IMR-90 (cell line): ENCODE measurements around the gene TPPP3. TPM values are rescaled to one million over a fixed set of nuclear protein-coding genes. Genes with fewer than 3 reads are reported as not detected.

Experiments used
- ATAC-seq: fragments of 200-7000 bp; cut with Tn5 transposase; 2 replicates; pipeline ENCODE4 v1.9.1; 2020; ENCODE audit warnings: low read depth, mild to moderate bottlenecking, moderate library complexity
- BruUV-seq: library from RNA; stranded (reverse); fragments of 400-500 nt; replicated peaks from 2 replicates; lab custom pipeline; 2021; lab: Mats Ljungman, UMichigan
- CTCF ChIA-PET: fragments of 300-600 bp; formaldehyde crosslinking; extraction: SDS; loops from one replicate; lab custom pipeline; 2021; ENCODE audit warnings: antibody characterized with exemption; lab: Yijun Ruan, JAX
- POLR2A ChIA-PET: fragments of 300-600 bp; sonication (Branson Sonifier 250); formaldehyde crosslinking; loops from one replicate; lab custom pipeline; 2022; ENCODE audit warnings: antibody characterized with exemption; ENCODE audit not compliant: unreplicated experiment; lab: Charles Lee
- DNase-seq: peaks from one replicate; pipeline ENCODE4 v3.0.0; 2013
- H2AFZ ChIP-seq: replicated peaks from 2 replicates; pipeline ENCODE3; 2013; ENCODE audit warnings: low read length, mild to moderate bottlenecking; ENCODE audit not compliant: poor library complexity
- H2AK5ac ChIP-seq: 2 replicates; pipeline ENCODE4 v1.6.1; 2013; ENCODE audit warnings: low read depth, low read length, inconsistent platforms
- H2AK9ac ChIP-seq: replicated peaks from 2 replicates; pipeline ENCODE3; 2013; ENCODE audit warnings: mild to moderate bottlenecking, low read depth, low read length, moderate library complexity; ENCODE audit not compliant: poor library complexity
- H2BK120ac ChIP-seq: 2 replicates; pipeline ENCODE4 v1.6.1; 2013; ENCODE audit warnings: low read depth, low read length, inconsistent platforms
- H2BK15ac ChIP-seq: 3 replicates; pipeline ENCODE4 v1.6.1; 2013; ENCODE audit warnings: low read depth, low read length, inconsistent platforms
- H2BK20ac ChIP-seq: 2 replicates; pipeline ENCODE4 v1.6.1; 2013; ENCODE audit warnings: low read depth, mild to moderate bottlenecking, inconsistent platforms, low read length, moderate library complexity
- H2BK5ac ChIP-seq: 2 replicates; pipeline ENCODE4 v1.6.1; 2013; ENCODE audit warnings: mild to moderate bottlenecking, low read depth, low read length, inconsistent platforms; ENCODE audit not compliant: poor library complexity, severe bottlenecking
- H3K14ac ChIP-seq: replicated peaks from 2 replicates; pipeline ENCODE4 v1.6.1; 2013; ENCODE audit warnings: low read depth, low read length, inconsistent platforms
- H3K18ac ChIP-seq: 2 replicates; pipeline ENCODE4 v1.6.1; 2013; ENCODE audit warnings: low read depth, low read length, control low read depth
- H3K23ac ChIP-seq: 2 replicates; pipeline ENCODE4 v1.6.1; 2013; ENCODE audit warnings: low read depth, low read length, inconsistent platforms
- H3K27ac ChIP-seq: 2 replicates; pipeline ENCODE4 v1.5.1; 2013; ENCODE audit warnings: mild to moderate bottlenecking, control low read depth, low read length; ENCODE audit not compliant: insufficient read depth
- H3K27me3 ChIP-seq: 2 replicates; pipeline ENCODE4 v1.6.1; 2013; ENCODE audit warnings: low read length; ENCODE audit not compliant: control insufficient read depth, insufficient read depth
- H3K36me3 ChIP-seq: 2 replicates; pipeline ENCODE4 v1.6.1; 2013; ENCODE audit warnings: low read length, mixed read lengths; ENCODE audit not compliant: control insufficient read depth, insufficient read depth
- H3K4ac ChIP-seq: 2 replicates; pipeline ENCODE4 v1.6.1; 2013; ENCODE audit warnings: low read depth, low read length, inconsistent platforms
- H3K4me1 ChIP-seq: 2 replicates; pipeline ENCODE4 v1.6.1; 2013; ENCODE audit warnings: low read length, mixed read lengths; ENCODE audit not compliant: control insufficient read depth, insufficient read depth
- H3K4me2 ChIP-seq: 2 replicates; pipeline ENCODE4 v1.6.1; 2013; ENCODE audit warnings: low read depth, mild to moderate bottlenecking, control low read depth, low read length, moderate library complexity
- H3K4me3 ChIP-seq: 2 replicates; pipeline ENCODE4 v1.5.1; 2013; ENCODE audit warnings: low read depth, mild to moderate bottlenecking, control low read depth, low read length, moderate library complexity; ENCODE audit not compliant: insufficient read depth
- H3K56ac ChIP-seq: 2 replicates; pipeline ENCODE4 v1.6.1; 2013; ENCODE audit warnings: low read length, inconsistent platforms; ENCODE audit not compliant: insufficient read depth; ENCODE audit errors: extremely low read depth
- H3K79me1 ChIP-seq, 2 experiments: 2 replicates each; pipeline ENCODE4 v1.6.1; 2013; ENCODE audit warnings: low read length in 2 of 2, inconsistent platforms in 1 of 2, low read depth in 1 of 2
- H3K9ac ChIP-seq: 2 replicates; pipeline ENCODE4 v1.6.1; 2013; ENCODE audit warnings: low read depth, low read length, control low read depth
- H3K9me1 ChIP-seq: 2 replicates; pipeline ENCODE4 v1.6.1; 2013; ENCODE audit warnings: low read length, inconsistent platforms; ENCODE audit not compliant: insufficient read depth
- H3K9me3 ChIP-seq: 2 replicates; pipeline ENCODE4 v1.6.1; 2013; ENCODE audit warnings: low read length; ENCODE audit not compliant: control insufficient read depth, insufficient read depth
- H4K20me1 ChIP-seq: 2 replicates; pipeline ENCODE4 v1.6.1; 2013; ENCODE audit warnings: low read length, inconsistent platforms; ENCODE audit not compliant: insufficient read depth
- H4K5ac ChIP-seq: 2 replicates; pipeline ENCODE4 v1.6.1; 2013; ENCODE audit warnings: mild to moderate bottlenecking, low read depth, low read length, control low read depth
- H4K8ac ChIP-seq, 2 experiments: 2 replicates each; pipeline ENCODE4 v1.6.1; 2013; ENCODE audit warnings: low read depth in 2 of 2, low read length in 2 of 2, control low read depth in 1 of 2, inconsistent platforms in 1 of 2
- H4K91ac ChIP-seq: 2 replicates; pipeline ENCODE4 v1.6.1; 2013; ENCODE audit warnings: low read depth, low read length, inconsistent platforms; ENCODE audit not compliant: insufficient read depth
- BHLHE40 ChIP-seq: fragments of 150-350 bp; IDR thresholded peaks from 2 replicates; pipeline ENCODE4 v1.6.1; 2016; ENCODE audit warnings: mild to moderate bottlenecking, low read depth, low read length
- CHD1 ChIP-seq: IDR thresholded peaks from 2 replicates; pipeline ENCODE4 v1.6.1; 2012; ENCODE audit warnings: low read depth, low read length, improper control_type of control experiment
- FOS ChIP-seq: fragments of 150-350 bp; IDR thresholded peaks from 2 replicates; pipeline ENCODE4 v1.6.1; 2016; ENCODE audit warnings: low read depth, low read length
- MAZ ChIP-seq: IDR thresholded peaks from 2 replicates; pipeline ENCODE4 v1.6.1; 2012; ENCODE audit warnings: low read depth, mild to moderate bottlenecking, low read length, improper control_type of control experiment, moderate library complexity, borderline replicate concordance
- RCOR1 ChIP-seq: IDR thresholded peaks from 2 replicates; pipeline ENCODE4 v1.6.1; 2012; ENCODE audit warnings: mild to moderate bottlenecking, low read length, improper control_type of control experiment; ENCODE audit not compliant: insufficient replicate concordance
- RFX5 ChIP-seq: IDR thresholded peaks from 2 replicates; pipeline ENCODE4 v1.8.0; 2012; ENCODE audit warnings: low read depth, mild to moderate bottlenecking, low read length, moderate library complexity
- SMC3 ChIP-seq: fragments of 150-350 bp; IDR thresholded peaks from 2 replicates; pipeline ENCODE4 v1.6.1; 2016; ENCODE audit warnings: low read depth, mild to moderate bottlenecking, antibody characterized with exemption, low read length, moderate library complexity
- WGBS, 2 experiments: methylation state at CpG; one replicate each; pipeline versions ENCODE4 v1.1.5 to v1.1.7; 2013; ENCODE audit warnings: missing lambda C conversion rate in 2 of 2; ENCODE audit not compliant: insufficient read length in 1 of 2; ENCODE audit errors: extremely low coverage in 2 of 2; 5-methylcytosine and 5-hydroxymethylcytosine counted together
- dilution Hi-C: fragments of 300-500 bp; cut with HindIII; formaldehyde crosslinking; loops from one replicate; pipeline ENCODE4 v1.14.3; 2018; ENCODE audit warnings: low sequenced_read_pairs; ENCODE audit not compliant: unreplicated experiment
- in situ Hi-C: fragments of 300-500 bp; cut with MboI; formaldehyde crosslinking; loops from 3 replicates; pipeline ENCODE4 v1.14.3; 2019; ENCODE audit warnings: low sequenced_read_pairs, inconsistent platforms, mixed read lengths
- intact Hi-C: fragments of 100-400 bp; cut with micrococcal nuclease; formaldehyde crosslinking; loops from 2 replicates; pipeline ENCODE4 v1.10.0; 2022
- polyA plus RNA-seq, 3 experiments: library from polyadenylated mRNA; depleted of rRNA; stranded (reverse); fragments of >200 nt; gene quantifications; 2 replicates each; pipeline ENCODE4 v1.2.3, GENCODE V29; 2012; ENCODE audit warnings: low replicate concordance in 1 of 3
- total RNA-seq: library from RNA; depleted of rRNA; stranded (reverse); fragments of >200 nt; gene quantifications from 2 replicates; pipeline ENCODE4 v1.2.3, GENCODE V29; 2012

The TPPP3 gene
- total and polyA plus RNA-seq, 2 of the 4 experiments (the other 2 are of a cell fraction), result 0.54 to 2.4 TPM

- no peak for DNase-seq
- no peak overlapping the region for H2AFZ ChIP-seq
- H4K91ac ChIP-seq, result no peak overlapping the region
- in situ Hi-C loops (no loop called here), dilution Hi-C loops (no loop called here), intact Hi-C loops (loop anchor here (5.0 kb wide), 2 partner anchors 37 to 122 kb away; no protein-coding TSS in a partner anchor)
- no peaks in the 10 kb centered on the region for H3K27me3 ChIP-seq
- no peaks in the 10 kb centered on the region for H3K36me3 ChIP-seq
- no peak overlapping the region for H3K56ac ChIP-seq
- ChIA-PET POLR2A (no interaction called here), CTCF (no interaction called here)
- no peak for TF ChIP-seq SMC3
- TF ChIP-seq RFX5, result no peak
- no peak for TF ChIP-seq RCOR1
- TF ChIP-seq BHLHE40, result no peak
- no peak for TF ChIP-seq FOS
- no peak for TF ChIP-seq MAZ
- no peak for TF ChIP-seq CHD1
- H3K79me1 ChIP-seq, result no peaks in the 10 kb centered on the region
- no peak overlapping the region for H3K4ac ChIP-seq
- H2AK9ac ChIP-seq, result no peak overlapping the region
- H3K27ac ChIP-seq, result no peak overlapping the region
- no peak overlapping the region for H2BK5ac ChIP-seq
- H2BK20ac ChIP-seq, result no peak overlapping the region
- H3K14ac ChIP-seq, result no peak overlapping the region
- no peak overlapping the region for H2BK15ac ChIP-seq
- no peak overlapping the region for H3K18ac ChIP-seq
- H3K9me1 ChIP-seq, result no peaks in the 10 kb centered on the region
- no peak overlapping the region for H2BK120ac ChIP-seq
- no peak overlapping the region for H2AK5ac ChIP-seq
- BruUV-seq, result no TSS peak
- no peaks in the 10 kb centered on the region for H3K4me1 ChIP-seq
- no peak overlapping the region for H4K5ac ChIP-seq
- H3K9ac ChIP-seq, result no peak overlapping the region
- WGBS, 2 experiments, result 100% methylated on average over 1 of the region's 1 CpG; no CpG with 5 or more reads in 1 of the 2 experiments
- no peak overlapping the region for H4K8ac ChIP-seq
- H3K4me2 ChIP-seq, result no peak overlapping the region
- H3K4me3 ChIP-seq, result no peak overlapping the region
- no peak for ATAC-seq
- H3K23ac ChIP-seq, result no peak overlapping the region
- no peaks in the 10 kb centered on the region for H3K9me3 ChIP-seq
- H4K20me1 ChIP-seq, result no peaks in the 10 kb centered on the region
Measured at GRCh38 chr16:67345401-67345800, 47.9 kb downstream of the TPPP3 start.
